Omental fat pad (tissue), 4 donors: ENCODE data around the gene TPST2. TPM values are rescaled to one million over a fixed set of nuclear protein-coding genes. Genes with fewer than 3 reads are reported as not detected.
"Not testable (repeated sequence)": the region's sequence is repeated elsewhere in the genome, so short reads cannot be mapped to it uniquely, and the experiment has no call there.

Experiments
- ATAC-seq: fragments of 150-250 bp; one replicate; pipeline ENCODE4 v1.9.1; 2016; ENCODE audit warnings: mild to moderate bottlenecking, moderate library complexity; ENCODE audit not compliant: low FRiP score
- DNase-seq: peaks from one replicate; pipeline ENCODE4 v3.0.0-alpha.2; 2019; ENCODE audit warnings: low spot score
- CTCF ChIP-seq, 3 donors: fragments of 450-650 bp; IDR thresholded peaks; one replicate each; pipeline ENCODE4 v1.5.1; 2016 to 2017; ENCODE audit warnings: antibody characterized with exemption in 3 of 3, mild to moderate bottlenecking in 3 of 3, moderate library complexity in 2 of 3
- total RNA-seq, 4 donors: library from RNA; depleted of rRNA; stranded (reverse); fragments of >200 nt; gene quantifications; one replicate each; pipeline ENCODE4 v1.1.0, GENCODE V29; 2016

TPST2 gene
- total RNA-seq, 4 donors from 2014 or later = 39.5 to 101 (median 73.3) TPM

GRCh38 chr22:26536056-26536761 lies 53.7 kb downstream of the TPST2 start:
- no peak for TF ChIP-seq CTCF (IDR thresholded peaks at IDR 0.05)
- DNase-seq (no peak), ATAC-seq (no peak)

- TF ChIP-seq CTCF (IDR thresholded peaks at IDR 0.05) = no peak
- ATAC-seq (no peak), DNase-seq (no peak)
Measured at GRCh38 chr22:26535603-26535908, 54.4 kb downstream of the TPST2 start.

- ATAC-seq (no peak), DNase-seq (no peak)
- no peak for TF ChIP-seq CTCF (IDR thresholded peaks at IDR 0.05)
Measured at GRCh38 chr22:26534874-26535602, 54.9 kb downstream of the TPST2 start.

- no peak for ATAC-seq
- DNase-seq = no peak
- TF ChIP-seq CTCF (IDR thresholded peaks at IDR 0.05) = no peak
Measured at GRCh38 chr22:26534171-26534855, 55.6 kb downstream of the TPST2 start.

- ATAC-seq (peak; percentile 31), DNase-seq (no peak)
- TF ChIP-seq CTCF (IDR thresholded peaks at IDR 0.05) = no peak
Measured at GRCh38 chr22:26529345-26529744, 60.6 kb downstream of the TPST2 start.

GRCh38 chr22:26528518-26528917 lies 61.4 kb downstream of the TPST2 start:
- not testable (repeated sequence) for ATAC-seq, DNase-seq

- TF ChIP-seq CTCF (IDR thresholded peaks at IDR 0.05) = no peak
- ATAC-seq (no peak), DNase-seq (no peak)
Measured at GRCh38 chr22:26527574-26528465, 62.1 kb downstream of the TPST2 start.
